ENCODE data around the gene KDM4D.

DNA sequence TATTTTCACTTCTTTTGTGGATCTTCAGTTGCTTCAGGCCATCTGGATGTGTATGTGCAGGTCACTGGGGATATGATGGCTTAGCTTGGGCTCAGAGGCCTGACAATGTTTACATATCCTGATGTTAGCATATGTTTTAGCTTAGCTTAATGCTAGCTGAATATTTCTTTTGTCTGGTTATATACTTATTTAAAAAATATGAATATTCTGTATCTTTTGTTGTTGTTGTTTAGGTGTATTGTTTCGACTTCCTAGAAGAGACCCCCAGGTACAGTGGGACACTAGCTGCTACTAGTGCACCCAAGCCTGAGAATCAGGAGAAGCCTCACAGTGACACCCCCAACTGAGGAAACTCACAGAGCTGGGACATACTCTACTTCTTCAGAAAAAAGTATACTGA is 51.4 kb downstream of the KDM4D start, which contains the start of gene KDM4E:
- TF ChIP-seq CTCF (conservative IDR thresholded peaks at IDR 0.05 in 1 of 2, IDR thresholded peaks at IDR 0.05 in 1 of 2; ENCODE audit: extremely low read depth in 1 of 2, insufficient read depth in 1 of 2, low read depth in 1 of 2, low read length in 2 of 2) = no peak
- no peak for TF ChIP-seq EZH2 (IDR thresholded peaks at IDR 0.05; ENCODE audit: borderline replicate concordance, low read length)

Data from mammary epithelial cell (primary cell).